Mammary epithelial cell (primary cell): ENCODE results near the gene CNPY3.

Source experiments
- EZH2 ChIP-seq: IDR thresholded peaks from 2 replicates; pipeline ENCODE4 v1.6.1; 2012; ENCODE audit warnings: low read length, inconsistent platforms, borderline replicate concordance
- TF ChIP-seq, protein P1 (sequence below), 2 donors: IDR thresholded peaks in 1 of 2; conservative IDR thresholded peaks in 1 of 2; 2 replicates each; pipeline ENCODE4 v1.5.1; 2011 to 2012; ENCODE audit warnings: inconsistent platforms in 2 of 2, low read length in 2 of 2, mild to moderate bottlenecking in 2 of 2, control low read depth in 1 of 2, low read depth in 1 of 2; ENCODE audit not compliant: insufficient read depth in 1 of 2; ENCODE audit errors: extremely low read depth in 1 of 2

- no peak for TF ChIP-seq EZH2
- TF ChIP-seq, protein P1, sequence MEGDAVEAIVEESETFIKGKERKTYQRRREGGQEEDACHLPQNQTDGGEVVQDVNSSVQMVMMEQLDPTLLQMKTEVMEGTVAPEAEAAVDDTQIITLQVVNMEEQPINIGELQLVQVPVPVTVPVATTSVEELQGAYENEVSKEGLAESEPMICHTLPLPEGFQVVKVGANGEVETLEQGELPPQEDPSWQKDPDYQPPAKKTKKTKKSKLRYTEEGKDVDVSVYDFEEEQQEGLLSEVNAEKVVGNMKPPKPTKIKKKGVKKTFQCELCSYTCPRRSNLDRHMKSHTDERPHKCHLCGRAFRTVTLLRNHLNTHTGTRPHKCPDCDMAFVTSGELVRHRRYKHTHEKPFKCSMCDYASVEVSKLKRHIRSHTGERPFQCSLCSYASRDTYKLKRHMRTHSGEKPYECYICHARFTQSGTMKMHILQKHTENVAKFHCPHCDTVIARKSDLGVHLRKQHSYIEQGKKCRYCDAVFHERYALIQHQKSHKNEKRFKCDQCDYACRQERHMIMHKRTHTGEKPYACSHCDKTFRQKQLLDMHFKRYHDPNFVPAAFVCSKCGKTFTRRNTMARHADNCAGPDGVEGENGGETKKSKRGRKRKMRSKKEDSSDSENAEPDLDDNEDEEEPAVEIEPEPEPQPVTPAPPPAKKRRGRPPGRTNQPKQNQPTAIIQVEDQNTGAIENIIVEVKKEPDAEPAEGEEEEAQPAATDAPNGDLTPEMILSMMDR (conservative IDR thresholded peaks at IDR 0.05 in 1 of 2, IDR thresholded peaks at IDR 0.05 in 1 of 2; ENCODE audit: extremely low read depth in 1 of 2, insufficient read depth in 1 of 2, low read depth in 1 of 2, low read length in 2 of 2): peak; percentile 74
Observed at GRCh38 chr6:42901538-42901957, 27.7 kb upstream of the CNPY3 start.
